Measurements from ENCODE around the gene HTD2. TPM values are rescaled to one million over a fixed set of nuclear protein-coding genes. Genes with fewer than 3 reads are reported as not detected.

Gene HTD2
- total RNA-seq, 1 donor from 2014 or later, result 10.4 TPM

DNA sequence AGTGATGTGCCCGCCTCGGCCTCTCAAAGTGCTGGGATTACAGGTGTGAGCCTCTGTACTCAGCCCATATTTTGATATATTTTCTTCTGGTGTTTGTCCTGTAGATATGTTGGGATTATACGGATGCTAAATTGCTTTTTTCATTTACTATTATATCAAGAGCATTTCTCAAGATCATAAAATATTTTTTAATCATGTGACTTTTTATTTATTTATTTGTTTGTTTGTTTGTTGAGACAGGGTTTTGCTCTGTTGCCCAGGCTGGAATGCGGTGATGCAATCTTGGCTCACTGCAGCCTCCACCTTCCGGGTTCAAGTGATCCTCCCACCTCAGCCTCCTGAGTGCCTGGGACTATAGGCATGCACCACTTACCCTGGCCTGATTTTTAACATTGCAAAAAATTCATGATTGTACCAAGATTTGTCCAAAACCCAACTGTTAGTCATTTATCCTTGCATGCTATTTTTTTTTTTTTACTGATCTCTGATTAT, 23.6 kb downstream of the HTD2 start:
- intact Hi-C loops (cut with micrococcal nuclease), result loop anchor here (5.0 to 10.0 kb wide), 3 partner anchors 37 to 1105 kb away; partner anchors contain the start of genes APPL1 and PDHB

DNA sequence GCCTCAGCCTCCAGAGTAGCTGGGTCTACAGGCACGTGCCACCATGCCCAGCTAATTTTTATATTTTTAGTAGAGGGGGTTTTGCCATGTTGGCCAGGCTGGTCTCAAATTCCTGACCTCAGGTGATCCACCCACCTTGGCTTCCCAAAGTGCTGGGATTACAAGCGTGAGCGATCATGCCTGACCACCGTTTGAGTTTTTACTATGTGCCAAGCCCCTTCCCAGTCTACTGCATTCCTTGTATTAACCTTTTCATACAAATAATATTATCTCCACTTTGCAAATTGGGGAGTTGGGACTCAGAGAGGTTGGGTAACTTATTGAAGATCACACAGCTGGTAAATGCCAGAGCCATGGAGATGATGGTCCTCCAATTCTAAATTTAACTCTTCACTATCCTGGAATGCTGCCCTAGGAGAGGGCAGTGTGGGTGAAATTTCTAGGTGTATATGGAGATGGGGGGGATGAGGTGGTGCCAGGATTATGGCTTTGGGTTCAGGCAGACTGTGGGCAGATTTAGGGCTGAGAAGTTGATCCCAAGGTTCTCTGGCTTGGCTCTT, 25.4 kb downstream of the HTD2 start:
- intact Hi-C loops (cut with micrococcal nuclease), result loop anchor here (1.0 to 10.0 kb wide), 6 partner anchors 7 to 1107 kb away; partner anchors contain the start of genes APPL1, HTD2, PDHB and RPP14

DNA sequence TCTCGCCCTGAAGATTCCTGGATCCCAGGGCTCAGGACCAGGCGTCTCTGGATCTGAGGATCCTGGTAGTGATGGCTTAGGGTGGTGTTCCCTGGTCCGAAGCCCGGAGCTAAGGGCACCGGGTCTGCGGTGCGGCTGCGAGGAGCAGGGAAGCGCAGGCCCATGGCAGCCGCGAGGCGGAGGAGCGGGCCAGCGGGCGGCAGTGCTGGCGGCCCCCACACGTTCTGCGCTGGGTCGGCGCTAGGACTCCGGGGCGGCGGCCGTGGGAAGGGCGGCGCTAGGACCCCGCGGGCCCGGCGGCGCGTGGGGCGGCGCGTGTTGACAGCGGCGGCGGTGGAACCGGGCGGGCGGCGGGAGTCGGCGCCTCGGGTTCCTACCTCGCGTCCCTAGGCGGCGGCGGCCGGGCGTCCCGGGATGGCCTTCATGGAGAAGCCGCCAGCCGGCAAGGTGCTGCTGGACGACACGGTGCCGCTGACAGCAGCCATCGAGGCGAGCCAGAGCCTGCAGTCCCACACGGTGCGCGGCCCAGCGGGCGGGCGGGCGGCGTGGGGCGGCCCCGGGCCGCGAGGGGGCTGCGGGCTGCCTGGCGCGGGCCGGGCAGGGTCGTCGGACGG, 26.4 kb downstream of the HTD2 start, which contains the start of gene PXK:
Gene PXK, plus strand, starts transcription at position 318 of the 614 bp plus-strand sequence. Its CDS starts 97 bp downstream, at position 415.
- intact Hi-C loops (cut with micrococcal nuclease), result loop anchor here (1.0 to 10.0 kb wide), 9 partner anchors 8 to 1108 kb away; partner anchors contain the start of genes APPL1, HTD2, PDHB and RPP14

DNA sequence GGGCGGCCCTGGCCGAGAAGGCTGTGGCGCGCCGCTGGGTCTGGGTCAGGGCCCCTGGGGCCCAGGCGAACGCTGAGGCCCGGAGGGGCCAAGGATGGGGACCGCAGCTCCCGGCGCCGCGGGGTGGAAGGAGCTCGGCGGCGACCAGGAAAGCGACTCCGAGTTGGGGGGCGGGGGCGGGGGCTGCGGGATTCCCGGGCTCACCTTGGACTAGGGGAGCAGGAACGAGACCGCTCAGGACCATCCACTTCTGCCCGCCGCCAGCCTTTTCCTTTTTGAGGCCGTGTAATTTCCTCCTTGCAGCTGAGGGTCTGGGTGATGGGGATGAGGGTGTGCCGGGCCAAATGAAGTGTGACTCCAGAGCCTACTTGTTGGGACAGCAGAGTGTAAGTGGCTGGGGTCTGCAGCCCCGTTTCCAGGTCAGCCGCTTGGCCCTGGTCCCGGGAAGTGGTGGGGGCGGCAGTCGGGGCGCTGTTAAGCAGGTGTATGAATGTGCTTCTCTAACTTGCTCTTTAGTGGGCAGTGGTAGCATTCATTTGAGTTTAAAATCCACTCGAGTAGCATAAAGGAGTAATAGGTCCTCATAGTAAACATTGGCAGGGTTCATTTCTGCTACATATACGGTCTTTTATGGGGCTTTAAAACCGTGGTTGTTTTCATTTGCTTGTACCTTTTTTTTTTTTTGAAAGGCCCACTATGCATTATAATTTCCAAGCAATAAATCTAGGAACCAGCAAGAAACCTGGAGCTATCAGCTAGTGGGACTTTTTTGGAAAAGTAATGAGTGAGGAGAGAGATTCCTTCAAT, 27.1 kb downstream of the HTD2 start:
- intact Hi-C loops (cut with micrococcal nuclease), result loop anchor here (1.0 to 10.0 kb wide), 6 partner anchors 17 to 1109 kb away; partner anchors contain the start of genes APPL1 and PDHB

DNA sequence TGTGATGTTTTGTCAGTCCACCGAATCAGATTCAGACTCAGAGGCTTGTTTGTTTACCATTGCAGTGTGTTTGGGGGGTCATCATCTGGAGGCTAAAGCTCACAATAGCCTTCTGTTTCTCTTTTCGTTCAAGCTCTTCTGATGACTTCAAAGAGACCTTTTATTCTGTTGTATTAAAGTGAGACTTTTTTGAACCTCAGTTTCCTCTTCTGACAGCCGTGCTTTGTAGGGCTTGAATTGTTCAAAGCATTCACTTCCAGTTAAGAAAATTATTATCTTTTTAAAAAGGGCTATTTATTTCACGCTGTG, 27.6 kb downstream of the HTD2 start:
- intact Hi-C loops (cut with micrococcal nuclease), result loop anchor here (5.0 to 10.0 kb wide), 3 partner anchors 33 to 1109 kb away; partner anchors contain the start of genes APPL1 and PDHB

DNA sequence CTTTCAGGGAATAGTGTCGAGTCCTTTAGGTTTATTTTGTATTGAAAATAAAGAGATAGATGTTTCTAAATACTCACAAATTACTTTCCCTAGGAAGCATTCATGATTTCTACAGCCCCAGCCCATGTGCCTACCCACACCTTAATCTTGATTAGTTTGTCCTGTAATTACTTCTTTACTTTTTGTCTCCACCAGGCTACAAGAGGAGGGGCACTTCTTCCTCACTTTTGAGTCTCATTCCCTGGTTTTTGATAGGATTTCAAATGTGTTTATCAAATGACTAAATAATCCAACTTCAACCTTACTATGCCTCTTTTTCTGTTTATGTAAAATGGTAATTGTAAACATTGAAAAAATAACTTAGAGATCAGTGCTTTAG, 28.2 kb downstream of the HTD2 start:
- intact Hi-C loops (cut with micrococcal nuclease), result loop anchor here (5.0 to 10.0 kb wide), 3 partner anchors 33 to 1110 kb away; partner anchors contain the start of genes APPL1 and PDHB

DNA sequence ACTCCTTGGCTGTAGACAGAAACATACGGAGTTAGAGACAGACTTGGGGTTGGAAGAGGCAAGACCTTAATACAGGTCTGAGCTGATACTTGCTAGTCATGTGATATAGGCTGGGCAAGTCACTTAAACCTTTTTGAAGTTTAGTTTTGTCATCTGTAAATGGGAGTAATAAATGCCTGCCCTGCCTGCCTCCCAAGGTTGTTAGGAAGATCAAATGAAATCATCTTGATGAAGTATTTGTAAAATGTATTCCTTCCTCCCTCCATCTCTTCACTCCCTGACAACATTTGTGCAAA, 29.3 kb downstream of the HTD2 start:
- intact Hi-C loops (cut with micrococcal nuclease), result loop anchor here (1.0 to 10.0 kb wide), 2 partner anchors 19 to 1111 kb away; partner anchors contain the start of gene APPL1

DNA sequence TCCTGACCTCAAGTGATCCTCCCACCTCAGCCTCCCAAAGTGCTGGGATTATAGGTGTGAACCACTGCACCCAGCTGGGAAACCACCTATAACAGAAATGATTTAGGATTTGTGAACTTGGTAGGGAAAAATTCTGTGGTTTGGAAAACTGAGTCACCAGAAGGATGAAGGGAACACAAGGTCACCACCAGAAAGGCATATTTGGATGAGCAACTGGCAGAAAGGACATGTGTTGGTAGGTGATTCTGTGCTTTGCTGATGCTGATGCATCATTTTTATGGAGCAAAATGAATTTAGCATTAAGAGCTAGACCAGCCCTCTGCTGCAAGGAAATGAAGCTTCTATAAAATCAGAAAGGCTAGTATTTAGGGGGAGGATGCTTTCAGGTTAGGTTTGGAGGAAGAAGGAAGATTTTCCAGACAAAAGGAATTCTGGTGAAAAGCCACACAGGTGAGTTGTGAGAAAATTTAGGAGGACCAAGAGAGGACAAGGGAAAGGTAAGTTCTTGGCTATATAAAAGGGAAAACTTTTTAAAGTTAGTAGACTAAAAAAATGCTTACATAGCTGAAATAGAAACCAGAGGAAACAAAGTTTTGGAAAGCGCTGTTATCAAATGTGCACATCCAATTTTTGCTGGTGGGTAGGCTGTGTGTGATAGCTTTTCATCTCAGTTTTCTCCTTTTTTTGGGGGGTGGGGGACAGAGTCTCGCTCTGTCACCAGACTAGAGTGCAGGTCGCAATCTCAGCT, 30.0 kb downstream of the HTD2 start:
- intact Hi-C loops (cut with micrococcal nuclease), result loop anchor here (10.0 kb wide), 1 partner anchor 1112 kb away; the partner anchor contains the start of gene APPL1

DNA sequence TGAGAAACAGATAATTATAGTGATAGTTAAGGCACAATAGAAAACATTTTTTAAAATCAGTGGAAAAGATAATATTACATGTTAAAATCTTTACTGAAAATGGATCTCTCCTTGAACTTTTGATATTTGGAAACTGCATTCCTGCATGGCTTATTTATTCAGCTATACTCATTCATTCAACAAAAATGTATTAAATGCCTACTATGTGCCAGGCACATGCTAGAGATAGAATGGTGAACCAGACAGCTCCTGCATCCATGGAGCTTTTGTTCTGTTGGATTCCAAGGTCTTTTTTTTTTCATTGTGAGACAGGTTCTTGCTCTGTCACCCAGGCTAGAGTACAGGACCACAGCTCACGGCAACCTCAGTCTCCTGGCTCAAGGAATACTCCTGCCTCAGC, 30.9 kb downstream of the HTD2 start:
- intact Hi-C loops (cut with micrococcal nuclease), result loop anchor here (10.0 kb wide), 1 partner anchor 1112 kb away; the partner anchor contains the start of gene APPL1

DNA sequence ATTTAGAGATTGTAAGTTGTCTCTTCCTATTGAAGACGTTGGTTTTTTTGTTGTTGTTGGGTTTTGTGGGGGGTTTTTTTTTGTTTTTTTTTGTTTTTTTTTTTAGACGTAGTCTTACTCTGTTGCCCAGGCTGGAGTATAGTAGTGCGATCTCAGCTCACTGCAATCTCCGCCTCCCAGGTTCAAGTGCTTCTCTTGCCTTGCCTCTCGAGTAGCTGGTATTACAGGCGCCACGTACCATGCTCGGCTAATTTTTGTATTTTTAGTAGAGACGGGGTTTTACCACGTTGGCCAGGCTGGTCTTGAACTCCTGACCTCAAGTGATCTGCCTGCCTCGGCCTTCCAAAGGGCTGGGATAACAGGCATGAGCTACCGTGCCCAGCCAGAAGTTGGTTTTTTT, 32.8 kb downstream of the HTD2 start:
- intact Hi-C loops (cut with micrococcal nuclease), result loop anchor here (10.0 kb wide), 1 partner anchor 1114 kb away; the partner anchor contains the start of gene APPL1

DNA sequence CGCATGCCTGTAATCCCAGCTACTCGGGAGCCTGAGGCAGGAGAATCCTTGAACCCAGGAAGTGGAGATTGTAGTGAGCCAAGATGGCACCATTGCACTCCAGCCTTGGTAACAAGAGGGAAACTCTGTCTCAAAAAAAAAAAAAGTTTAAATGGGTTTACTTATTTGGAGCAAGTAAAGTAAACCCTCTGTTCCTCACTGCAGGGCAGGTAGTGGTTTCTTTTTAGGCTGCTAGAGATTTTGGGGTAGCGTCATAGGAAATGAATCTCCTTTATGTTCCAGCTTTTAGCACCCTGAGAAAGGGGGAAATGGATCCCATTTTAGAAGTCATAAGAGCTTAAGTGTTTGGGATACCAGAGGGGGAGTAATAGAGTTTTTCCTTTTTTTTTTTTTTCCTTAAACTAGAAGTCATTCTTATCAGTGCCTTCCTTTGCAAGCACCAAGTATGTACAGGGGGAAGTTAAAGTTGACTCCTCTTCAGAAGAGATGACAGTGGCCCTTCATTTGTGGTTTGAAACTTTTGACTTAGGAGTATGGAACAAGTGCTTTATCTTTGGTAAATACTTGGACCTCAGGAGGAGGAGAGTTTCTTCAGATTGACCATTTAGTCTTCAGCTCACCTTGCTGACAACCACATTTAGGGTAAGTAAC, 34.4 kb downstream of the HTD2 start:
- intact Hi-C loops (cut with micrococcal nuclease), result no loop called here

DNA sequence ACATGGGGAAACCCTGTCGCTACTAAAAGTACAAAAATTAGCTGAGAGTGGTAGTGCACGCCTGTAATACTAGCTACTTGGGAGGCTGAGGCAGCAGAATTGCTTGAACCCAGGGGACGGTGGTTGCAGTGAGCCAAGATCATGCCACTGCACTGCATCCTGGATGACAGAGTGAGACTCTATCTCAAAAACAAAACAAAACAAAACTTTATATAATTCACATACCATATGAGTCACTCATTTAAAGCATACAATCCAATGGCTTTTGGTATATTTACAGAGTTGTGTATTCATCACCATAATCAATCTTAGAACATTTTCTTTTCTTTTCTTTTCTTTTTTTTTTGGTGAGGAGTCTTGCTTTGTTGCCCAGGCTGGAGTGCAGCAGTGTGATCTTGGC, 35.1 kb downstream of the HTD2 start:
- intact Hi-C loops (cut with micrococcal nuclease), result no loop called here

DNA sequence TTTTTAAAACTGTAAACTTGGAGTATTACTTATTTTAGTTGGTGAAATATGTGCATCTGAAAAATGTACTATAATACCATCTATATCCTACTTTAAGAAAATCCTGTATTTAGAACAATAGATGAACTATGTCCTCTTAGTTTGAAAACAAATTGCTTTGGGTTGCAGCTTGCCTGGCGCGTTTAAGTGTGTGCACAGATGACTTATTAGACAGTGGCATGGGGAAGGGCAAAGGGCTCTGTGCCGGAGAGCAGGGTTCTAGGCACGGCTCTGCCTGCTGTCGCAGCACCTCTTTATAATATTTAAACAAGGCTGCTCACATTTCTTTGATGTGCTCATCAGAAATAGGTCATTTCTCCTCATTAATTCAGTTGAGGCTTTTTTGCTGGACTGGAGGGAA, 36.4 kb downstream of the HTD2 start:
- intact Hi-C loops (cut with micrococcal nuclease), result no loop called here

DNA sequence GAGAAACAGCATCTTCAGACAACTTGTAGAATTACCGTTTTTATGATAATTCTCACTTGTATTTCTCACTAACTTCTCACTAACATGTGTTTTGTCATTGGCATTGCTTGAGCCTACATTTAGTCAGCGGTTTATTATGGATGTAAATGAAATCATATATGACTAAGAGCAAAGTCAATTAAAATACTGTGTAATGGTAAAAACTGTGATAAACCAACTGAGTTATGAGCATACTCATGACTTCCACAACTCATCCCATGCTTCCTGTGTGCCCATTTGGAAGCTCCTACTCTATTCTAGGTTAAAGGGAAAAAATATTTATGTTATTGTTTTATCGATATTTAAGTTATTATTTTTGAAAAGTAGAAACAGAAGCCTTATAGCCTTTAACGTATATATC, 39.1 kb downstream of the HTD2 start:
- intact Hi-C loops (cut with micrococcal nuclease), result no loop called here

DNA sequence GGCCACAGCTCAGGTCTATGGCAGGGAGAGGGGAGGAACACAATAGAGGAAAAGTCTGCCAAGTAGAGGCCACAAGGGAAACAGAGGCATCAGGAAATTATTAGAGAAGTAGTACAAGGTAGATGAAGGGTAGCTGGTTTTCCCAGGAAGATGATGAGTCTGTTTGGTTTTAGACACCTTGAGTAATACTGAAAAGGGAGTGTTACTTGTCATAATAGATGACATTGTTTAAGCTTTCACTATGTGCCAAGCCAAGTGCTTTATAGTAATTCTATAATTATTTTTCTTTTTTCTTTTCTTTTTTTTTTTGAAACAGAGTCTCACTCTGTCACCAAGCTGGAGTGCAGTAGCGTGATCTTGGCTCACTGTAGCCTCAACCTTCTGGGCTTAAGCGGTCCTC, 40.0 kb downstream of the HTD2 start:
- intact Hi-C loops (cut with micrococcal nuclease), result no loop called here

DNA sequence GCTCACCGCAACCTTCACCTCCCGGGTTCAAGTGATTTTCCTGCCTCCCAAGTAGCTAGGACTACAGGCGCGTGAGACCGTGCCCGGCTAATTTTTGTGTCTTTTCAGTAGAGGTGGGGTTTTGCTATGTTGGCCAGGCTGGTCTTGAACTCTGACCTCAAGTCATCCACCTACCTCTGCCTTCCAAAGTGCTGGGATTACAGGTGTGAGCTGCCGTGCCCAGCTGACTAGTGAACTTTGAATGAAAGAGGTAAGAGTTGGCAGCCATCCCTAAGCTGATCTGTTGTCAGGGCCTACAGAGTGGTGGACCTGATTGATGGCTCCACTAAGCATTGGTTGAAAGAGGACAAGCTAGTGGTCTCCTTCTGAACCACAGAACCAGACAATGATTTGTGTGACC, 41.7 kb downstream of the HTD2 start:
- intact Hi-C loops (cut with micrococcal nuclease), result no loop called here

DNA sequence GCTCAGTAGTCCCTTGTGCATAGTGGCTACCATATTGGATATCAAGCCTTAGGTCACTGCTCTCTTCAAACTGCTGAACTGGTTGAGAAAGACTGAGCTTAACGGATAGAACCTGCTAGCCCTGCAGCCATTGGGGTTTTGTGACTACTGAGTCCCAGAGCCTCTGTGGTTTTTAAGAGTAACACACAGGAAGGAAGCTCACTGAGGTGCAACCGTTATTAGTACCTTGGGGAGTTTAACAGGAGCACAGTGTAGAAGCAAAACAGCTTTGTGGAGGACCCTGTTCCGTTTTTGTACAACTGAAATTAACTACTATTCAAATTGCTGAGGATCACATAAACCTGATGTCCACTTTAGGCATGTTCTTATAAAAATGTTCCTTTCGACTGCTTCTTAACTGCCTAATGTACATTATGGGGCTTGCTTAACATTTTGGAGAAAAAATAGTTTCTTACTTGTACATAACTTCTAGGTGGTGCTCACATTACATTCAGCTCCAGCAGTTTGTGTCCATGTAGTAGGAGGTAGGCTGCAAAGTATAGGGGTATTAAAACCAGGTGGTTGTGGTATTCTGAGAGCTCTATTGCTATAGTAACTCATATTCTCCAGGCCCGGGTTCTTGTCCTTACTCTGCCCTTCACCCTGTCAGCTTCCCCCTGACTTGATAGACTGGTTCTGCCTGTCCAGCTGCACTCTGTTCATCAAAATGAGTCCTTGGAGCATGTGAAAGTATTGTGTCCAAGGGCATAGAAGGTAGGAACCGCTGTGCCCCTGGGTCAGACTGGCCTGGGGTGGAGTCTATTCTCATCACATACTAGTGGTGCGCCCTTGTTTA, 43.7 kb downstream of the HTD2 start:
- intact Hi-C loops (cut with micrococcal nuclease), result loop anchor here (1.0 kb wide), 1 partner anchor 17 kb away; no protein-coding TSS in a partner anchor

DNA sequence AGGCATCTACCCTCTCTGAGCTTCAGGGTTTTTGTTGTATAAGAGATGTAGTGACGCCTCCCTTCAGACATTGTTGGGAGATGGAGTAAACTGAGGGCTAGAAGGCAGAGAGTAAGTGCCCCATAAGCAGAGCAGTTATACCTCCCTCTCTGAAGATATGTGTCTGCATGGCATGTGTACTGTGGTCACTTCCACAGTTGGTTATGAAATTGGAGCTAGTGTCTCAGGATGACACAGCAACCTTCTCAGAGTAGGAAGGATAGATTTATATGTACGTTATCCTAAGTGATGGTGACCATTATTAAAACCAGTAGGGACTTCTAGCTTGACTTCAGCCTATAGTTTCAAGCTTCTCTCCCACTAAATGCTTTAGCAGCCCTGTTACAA, 44.3 kb downstream of the HTD2 start:
- intact Hi-C loops (cut with micrococcal nuclease), result loop anchor here (1.0 kb wide), 1 partner anchor 17 kb away; no protein-coding TSS in a partner anchor

DNA sequence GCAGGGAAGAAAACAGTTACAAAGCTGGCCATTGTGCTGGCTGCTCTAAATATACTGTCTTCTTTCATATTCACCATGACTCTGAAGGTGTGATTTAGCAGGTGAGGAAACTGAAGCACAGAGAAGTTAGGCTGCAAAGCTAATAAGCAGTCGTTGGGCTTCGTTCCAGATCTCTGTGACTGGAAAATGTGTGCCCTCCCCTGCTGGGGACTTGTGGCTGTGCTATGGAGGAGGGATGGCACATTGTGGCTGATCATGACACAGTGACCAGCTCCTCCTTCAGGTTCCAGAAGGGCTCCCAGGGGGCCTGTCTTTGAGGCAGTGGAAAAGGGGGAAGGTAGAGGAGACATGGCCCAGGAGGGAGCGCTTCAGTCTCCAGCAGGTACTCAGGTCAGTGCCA, 45.6 kb downstream of the HTD2 start:
- intact Hi-C loops (cut with micrococcal nuclease), result no loop called here

DNA sequence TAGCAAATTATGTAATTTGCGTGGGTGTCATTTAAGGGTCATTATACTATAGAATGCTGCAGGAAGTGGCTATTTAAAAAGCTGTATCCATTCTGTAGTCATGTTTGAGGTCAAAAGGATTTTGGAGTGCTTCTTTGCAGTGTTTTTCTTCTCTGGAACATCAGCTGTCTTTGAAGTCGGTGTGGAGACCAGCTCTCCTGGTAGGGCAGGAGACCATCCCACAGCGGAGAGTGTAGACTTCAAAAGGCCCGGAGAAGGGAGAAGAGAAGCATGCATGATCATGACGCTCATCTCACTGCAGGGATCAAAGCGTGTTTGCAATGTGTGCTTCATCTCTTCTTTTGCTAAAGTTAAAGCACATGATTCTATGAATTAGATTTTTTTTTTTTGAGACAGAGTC, 46.3 kb downstream of the HTD2 start:
- intact Hi-C loops (cut with micrococcal nuclease), result no loop called here
